HCT116 (cell line): ENCODE results near the gene RPL18A. TPM values are rescaled to one million over a fixed set of nuclear protein-coding genes. Genes with fewer than 3 reads are reported as not detected.

Experiments used
- ATAC-seq: fragments of 200-7000 bp; cut with Tn5 transposase; 2 replicates; pipeline ENCODE4 v1.9.1; 2020; ENCODE audit warnings: mild to moderate bottlenecking, moderate library complexity
- BruUV-seq: library from RNA; stranded (reverse); fragments of 400-500 nt; replicated peaks from 2 replicates; lab custom pipeline; 2021; lab: Mats Ljungman, UMichigan
- CTCF ChIA-PET: fragments of 300-600 bp; sonication (Branson Sonifier 250); formaldehyde crosslinking; loops from one replicate; lab custom pipeline; 2021; ENCODE audit warnings: antibody characterized with exemption; lab: Charles Lee
- POLR2A ChIA-PET: fragments of 300-600, 350-600 bp; sonication (Branson Sonifier 250); formaldehyde crosslinking; loops from one replicate; lab custom pipeline; 2021; ENCODE audit warnings: antibody characterized with exemption; lab: Charles Lee
- RAD21 ChIA-PET, 2 experiments: fragments of 300-600 bp; sonication (Branson Sonifier 250); formaldehyde crosslinking; loops; one replicate each; lab custom pipeline; 2023; ENCODE audit warnings: low total read pairs in 2 of 2; ENCODE audit not compliant: uncharacterized antibody in 2 of 2, unreplicated experiment in 2 of 2, low non-redundant PET in 1 of 2; lab: Charles Lee
- DNase-seq: peaks from one replicate; pipeline ENCODE4 v3.0.0-alpha.2; 2010; ENCODE audit warnings: low read depth, low spot score
- H2AFZ ChIP-seq: fragments of 200-600 bp; shearing (Covaris generic), sonication (generic); 2 replicates; pipeline ENCODE4 v1.6.1; 2017; ENCODE audit warnings: low read depth, mixed run types, mixed read lengths, antibody characterized with exemption, low read length; ENCODE audit not compliant: poor library complexity, severe bottlenecking
- H3K27ac ChIP-seq: 2 replicates; pipeline ENCODE4 v1.5.1; 2012; ENCODE audit warnings: low read depth, low read length
- H3K27me3 ChIP-seq: fragments of 200-600 bp; sonication (generic); 2 replicates; pipeline ENCODE4 v1.6.1; 2016; ENCODE audit warnings: mixed run types, low read length, mixed read lengths; ENCODE audit not compliant: insufficient read depth
- H3K36me3 ChIP-seq, 2 experiments: fragments of 200-500 bp in 1 of 2; fragments of 200-600 bp in 1 of 2; sonication (Bioruptor generic) in 1 of 2; sonication (generic) in 1 of 2; 2 replicates each; pipeline versions ENCODE4 v1.5.1 to v1.6.1; 2014 to 2016; ENCODE audit warnings: low read length in 2 of 2, inconsistent platforms in 1 of 2, mixed read lengths in 1 of 2, mixed run types in 1 of 2; ENCODE audit not compliant: insufficient read depth in 2 of 2, control insufficient read depth in 1 of 2
- H3K4me1 ChIP-seq, 2 experiments: fragments of 200-600 bp in 1 of 2; sonication (generic) in 1 of 2; 2 replicates each; pipeline versions ENCODE4 v1.5.1 to v1.6.1; 2012 to 2017; ENCODE audit warnings: low read length in 2 of 2, inconsistent platforms in 1 of 2, mild to moderate bottlenecking in 1 of 2, mixed read lengths in 1 of 2, mixed run types in 1 of 2, moderate library complexity in 1 of 2; ENCODE audit not compliant: insufficient read depth in 2 of 2, control insufficient read depth in 1 of 2
- H3K4me2 ChIP-seq: fragments of 200-600 bp; sonication (generic); 2 replicates; pipeline ENCODE4 v1.6.1; 2017; ENCODE audit warnings: mixed run types, low read length, mixed read lengths
- H3K4me3 ChIP-seq, 2 experiments: fragments of 200-600 bp in 1 of 2; sonication (generic) in 1 of 2; replicated peaks in 1 of 2; 2 replicates each; pipeline ENCODE4 v1.5.1; 2011 to 2016; ENCODE audit warnings: low read length in 2 of 2, control low read depth in 1 of 2, low read depth in 1 of 2, mild to moderate bottlenecking in 1 of 2, mixed read lengths in 1 of 2, mixed run types in 1 of 2
- H3K79me2 ChIP-seq: fragments of 200-600 bp; sonication (generic); 2 replicates; pipeline ENCODE4 v1.6.1; 2017; ENCODE audit warnings: mild to moderate bottlenecking, mixed run types, low read length, moderate library complexity, mixed read lengths; ENCODE audit not compliant: insufficient read depth
- H3K9ac ChIP-seq: fragments of 200-600 bp; sonication (generic); 2 replicates; pipeline ENCODE4 v1.6.1; 2016; ENCODE audit warnings: low read length, mixed read lengths
- H3K9me2 ChIP-seq: fragments of 200-600 bp; sonication (generic), shearing (Covaris generic); 2 replicates; pipeline ENCODE4 v1.6.1; 2017; ENCODE audit warnings: mixed run types, mild to moderate bottlenecking, moderate library complexity; ENCODE audit not compliant: insufficient read depth
- H3K9me3 ChIP-seq, 2 experiments: fragments of 200-500 bp in 1 of 2; fragments of 200-600 bp in 1 of 2; sonication (Bioruptor generic) in 1 of 2; sonication (generic) in 1 of 2; 2 replicates each; pipeline ENCODE4 v1.6.1; 2014 to 2017; ENCODE audit warnings: low read length in 2 of 2, mixed read lengths in 2 of 2, inconsistent platforms in 1 of 2, low read depth in 1 of 2, mild to moderate bottlenecking in 1 of 2, mixed run types in 1 of 2, moderate library complexity in 1 of 2; ENCODE audit not compliant: control insufficient read depth in 1 of 2, insufficient read depth in 1 of 2
- H4K20me1 ChIP-seq: fragments of 200-600 bp; sonication (generic), shearing (Covaris generic); 2 replicates; pipeline ENCODE4 v1.6.1; 2017; ENCODE audit warnings: mixed run types, mild to moderate bottlenecking, moderate library complexity; ENCODE audit not compliant: insufficient read depth
- ATF3 ChIP-seq: IDR thresholded peaks from 2 replicates; pipeline ENCODE4 v1.6.1; 2012
- CEBPB ChIP-seq: IDR thresholded peaks from 2 replicates; pipeline ENCODE4 v1.6.1; 2012; ENCODE audit warnings: low read depth
- ELF1 ChIP-seq: IDR thresholded peaks from 2 replicates; pipeline ENCODE4 v1.6.1; 2012; ENCODE audit warnings: low read depth, borderline replicate concordance
- EZH2phosphoT487 ChIP-seq: fragments of 200-600 bp; IDR thresholded peaks from 2 replicates; pipeline ENCODE4 v1.6.1; 2018; ENCODE audit warnings: antibody characterized with exemption, borderline replicate concordance
- FOSL1 ChIP-seq: IDR thresholded peaks from 2 replicates; pipeline ENCODE4 v1.6.1; 2012; ENCODE audit warnings: low read depth
- POLR2AphosphoS5 ChIP-seq: IDR thresholded peaks from 2 replicates; pipeline ENCODE4 v1.6.1; 2011; ENCODE audit warnings: mild to moderate bottlenecking, low read depth, low read length, moderate library complexity
- RAD21 ChIP-seq: IDR thresholded peaks from 2 replicates; pipeline ENCODE4 v1.6.1; 2012; ENCODE audit warnings: low read depth, mild to moderate bottlenecking
- TCF7L2 ChIP-seq: IDR thresholded peaks from 2 replicates; pipeline ENCODE4 v1.7.0; 2011; ENCODE audit warnings: borderline replicate concordance, inconsistent platforms; ENCODE audit not compliant: insufficient read depth, insufficient read length; ENCODE audit errors: extremely low read depth
- ZBTB33 ChIP-seq: IDR thresholded peaks from 2 replicates; pipeline ENCODE4 v1.6.1; 2011; ENCODE audit warnings: mild to moderate bottlenecking, low read length, moderate library complexity; ENCODE audit not compliant: insufficient replicate concordance; ENCODE audit errors: extremely low read depth
- ZNF274 ChIP-seq: fragments of 200-500 bp; sonication (Bioruptor generic); IDR thresholded peaks from 2 replicates; pipeline ENCODE4 v1.6.1; 2014; ENCODE audit warnings: mild to moderate bottlenecking, low read depth, low read length, inconsistent platforms
- intact Hi-C: fragments of 100-400 bp; cut with micrococcal nuclease; formaldehyde crosslinking; loops from 2 replicates; pipeline ENCODE4 v1.10.0; 2022
- total RNA-seq: library from RNA; stranded (reverse); gene quantifications from one replicate; pipeline ENCODE4 v1.2.1, GENCODE V29; 2021; ENCODE audit not compliant: unreplicated experiment

RPL18A gene
- total RNA-seq, 1 experiment from 2014 or later: 3,525 TPM

- Histone ChIP-seq H3K27ac (no peak overlapping the region), H2AFZ (no peak overlapping the region), H3K27me3 (no peaks in the 10 kb centered on the region), H4K20me1 (no peaks in the 10 kb centered on the region), H3K4me3 (no peak overlapping the region), H3K4me1 (peaks cover under 1% of the 10 kb centered on the region in 2 experiments; a peak in 2 of 4 replicates), H3K4me2 (no peak overlapping the region), H3K79me2 (no peaks in the 10 kb centered on the region), H3K9ac (no peak overlapping the region), H3K36me3 (peaks cover 0 to 5% of the 10 kb centered on the region in 2 experiments; a peak in 2 of 4 replicates), H3K9me3 (no peaks in the 10 kb centered on the region), H3K9me2 (no peaks in the 10 kb centered on the region)
- no TSS peak for BruUV-seq
- DNase-seq (no peak), ATAC-seq (no peak)
- ChIA-PET CTCF (no interaction called here), POLR2A (no interaction called here), RAD21 (no interaction called here)
- TF ChIP-seq FOSL1 (no peak), ATF3 (no peak), EZH2phosphoT487 (no peak), RAD21 (no peak), CEBPB (no peak), TCF7L2 (no peak), ZNF274 (no peak)
- intact Hi-C loops: no loop called here
Measured at GRCh38 chr19:17812099-17812498, 47.6 kb upstream of the RPL18A start.

GRCh38 chr19:17817668-17818363 lies 41.9 kb upstream of the RPL18A start:
- H3K4me3 ChIP-seq: no peak overlapping the region
- ChIA-PET CTCF (no interaction called here), RAD21 (interaction anchor here in 1 of 2 experiments (0.7 kb wide), 2 partner anchors 13 to 29 kb away, joined by 6 to 7 read pairs; no protein-coding TSS in a partner anchor), POLR2A (interaction anchor here (1.3 to 1.5 kb wide), 2 partner anchors 13 to 14 kb away, joined by 4 to 5 read pairs; no protein-coding TSS in a partner anchor)
- H3K79me2 ChIP-seq: no peaks in the 10 kb centered on the region
- H3K9me2 ChIP-seq: no peaks in the 10 kb centered on the region
- no peaks in the 10 kb centered on the region for H3K9me3 ChIP-seq
- no peak overlapping the region for H3K9ac ChIP-seq
- H3K36me3 ChIP-seq: no peaks in the 10 kb centered on the region
- ATAC-seq: no peak
- H4K20me1 ChIP-seq: no peaks in the 10 kb centered on the region
- DNase-seq: no peak
- H3K4me1 ChIP-seq: no peaks in the 10 kb centered on the region
- BruUV-seq: TSS peak; percentile 14
- TF ChIP-seq ZBTB33 (no peak), ELF1 (no peak), POLR2AphosphoS5 (peak; percentile 5; the same call in 1 of the 2 replicates)
- no peak overlapping the region for H3K4me2 ChIP-seq
- no peak overlapping the region for H2AFZ ChIP-seq
- intact Hi-C loops: no loop called here
- no peaks in the 10 kb centered on the region for H3K27me3 ChIP-seq
- no peak overlapping the region for H3K27ac ChIP-seq
